Hepatocyte (in vitro differentiated cells): ENCODE data around the gene PITX3.

Experiments
- EZH2phosphoT487 ChIP-seq: fragments of 200-600 bp; sonication (generic); IDR thresholded peaks from one replicate; pipeline ENCODE4 v1.6.1; 2018; ENCODE audit warnings: antibody characterized with exemption, mild to moderate bottlenecking, low read depth, moderate library complexity; ENCODE audit not compliant: unreplicated experiment, severe bottlenecking
- TF ChIP-seq, protein P1 (sequence below): fragments of 200-600 bp; sonication (generic); IDR thresholded peaks from 2 replicates; pipeline ENCODE4 v1.5.1; 2016; ENCODE audit warnings: antibody characterized with exemption, mild to moderate bottlenecking; ENCODE audit not compliant: poor library complexity

DNA sequence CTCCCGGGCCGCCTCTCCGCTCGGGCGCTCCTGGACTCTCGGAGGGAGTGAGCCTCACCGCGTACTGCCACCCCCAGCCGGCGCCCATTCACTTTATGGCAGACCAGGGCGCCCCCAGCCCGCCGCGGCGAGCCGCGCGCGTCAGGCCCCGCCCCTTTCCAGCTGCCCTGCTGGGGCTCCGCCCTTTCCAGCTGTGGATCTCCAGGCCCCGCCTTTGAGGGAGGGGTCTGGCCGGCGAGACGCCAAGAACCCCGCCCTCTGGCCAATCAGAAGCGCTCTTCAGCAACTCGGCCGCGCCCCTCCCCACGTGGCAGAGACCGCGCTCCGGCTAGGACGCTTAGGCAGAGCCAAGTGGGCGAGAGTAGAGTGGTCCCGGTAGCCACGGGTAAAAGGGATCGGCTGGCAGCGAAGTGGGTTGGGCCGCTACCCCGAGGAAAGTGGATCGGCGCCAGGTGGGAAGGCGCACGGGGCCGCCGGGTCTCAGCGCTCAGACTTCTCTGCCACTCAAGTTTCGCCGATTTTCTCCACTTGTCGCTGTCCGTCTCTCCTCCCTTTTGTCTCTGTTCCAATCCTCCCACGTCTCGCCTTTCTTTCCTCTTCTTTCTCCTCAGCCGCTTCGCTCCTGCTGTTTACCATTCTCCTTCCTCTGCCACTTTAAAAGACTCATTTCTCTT, at the start of gene PITX3:
- TF ChIP-seq, protein P1, sequence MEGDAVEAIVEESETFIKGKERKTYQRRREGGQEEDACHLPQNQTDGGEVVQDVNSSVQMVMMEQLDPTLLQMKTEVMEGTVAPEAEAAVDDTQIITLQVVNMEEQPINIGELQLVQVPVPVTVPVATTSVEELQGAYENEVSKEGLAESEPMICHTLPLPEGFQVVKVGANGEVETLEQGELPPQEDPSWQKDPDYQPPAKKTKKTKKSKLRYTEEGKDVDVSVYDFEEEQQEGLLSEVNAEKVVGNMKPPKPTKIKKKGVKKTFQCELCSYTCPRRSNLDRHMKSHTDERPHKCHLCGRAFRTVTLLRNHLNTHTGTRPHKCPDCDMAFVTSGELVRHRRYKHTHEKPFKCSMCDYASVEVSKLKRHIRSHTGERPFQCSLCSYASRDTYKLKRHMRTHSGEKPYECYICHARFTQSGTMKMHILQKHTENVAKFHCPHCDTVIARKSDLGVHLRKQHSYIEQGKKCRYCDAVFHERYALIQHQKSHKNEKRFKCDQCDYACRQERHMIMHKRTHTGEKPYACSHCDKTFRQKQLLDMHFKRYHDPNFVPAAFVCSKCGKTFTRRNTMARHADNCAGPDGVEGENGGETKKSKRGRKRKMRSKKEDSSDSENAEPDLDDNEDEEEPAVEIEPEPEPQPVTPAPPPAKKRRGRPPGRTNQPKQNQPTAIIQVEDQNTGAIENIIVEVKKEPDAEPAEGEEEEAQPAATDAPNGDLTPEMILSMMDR = no peak
- no peak for TF ChIP-seq EZH2phosphoT487
